ENCODE results near the gene LDAH.

The LDAH gene

GRCh38 chr2:20651731-20652099 lies 171.2 kb downstream of the LDAH start:
- H3K27ac ChIP-seq: peak overlapping the region; percentile 71
- TF ChIP-seq ZFX (IDR thresholded peaks at IDR 0.05; ENCODE audit: borderline replicate concordance) (no peak), CTCF (IDR thresholded peaks at IDR 0.05) (no peak)

GRCh38 chr2:20650877-20651730 lies 171.8 kb downstream of the LDAH start, which contains the start of gene HS1BP3:
TSS of gene HS1BP3 (minus strand) at chr2:20651098. CDS start at chr2:20651063, 35 bp downstream.
- peak; percentile 99 for TF ChIP-seq CTCF (IDR thresholded peaks at IDR 0.05)
- TF ChIP-seq ZFX (IDR thresholded peaks at IDR 0.05; ENCODE audit: borderline replicate concordance): no peak
- peak within 1 kb of the TSS; percentile 71 for H3K27ac ChIP-seq

GRCh38 chr2:20650393-20650876 lies 172.5 kb downstream of the LDAH start:
- TF ChIP-seq CTCF (IDR thresholded peaks at IDR 0.05) (no peak), ZFX (IDR thresholded peaks at IDR 0.05; ENCODE audit: borderline replicate concordance) (no peak)
- peak overlapping the region; percentile 71 for H3K27ac ChIP-seq

GRCh38 chr2:20649976-20650375 lies 172.9 kb downstream of the LDAH start:
- no peak for TF ChIP-seq ZFX (IDR thresholded peaks at IDR 0.05; ENCODE audit: borderline replicate concordance)
- no peak for TF ChIP-seq CTCF (IDR thresholded peaks at IDR 0.05)
- no peak overlapping the region for H3K27ac ChIP-seq

GRCh38 chr2:20649576-20649975 lies 173.3 kb downstream of the LDAH start:
- TF ChIP-seq ZFX (IDR thresholded peaks at IDR 0.05; ENCODE audit: borderline replicate concordance) (no peak), CTCF (IDR thresholded peaks at IDR 0.05) (no peak)
- H3K27ac ChIP-seq: no peak overlapping the region

- no peak overlapping the region for H3K27ac ChIP-seq
- no peak for TF ChIP-seq ZFX (IDR thresholded peaks at IDR 0.05; ENCODE audit: borderline replicate concordance)
- TF ChIP-seq CTCF (IDR thresholded peaks at IDR 0.05): no peak
These were observed 174.1 kb downstream of the LDAH start for GRCh38 chr2:20648831-20649230.

- TF ChIP-seq ZFX (IDR thresholded peaks at IDR 0.05; ENCODE audit: borderline replicate concordance): no peak
- TF ChIP-seq CTCF (IDR thresholded peaks at IDR 0.05): no peak
These were observed 174.7 kb downstream of the LDAH start for GRCh38 chr2:20648206-20648605.

More at GRCh38 chr2:20648206-20648605, 174.7 kb downstream of the LDAH start:
- H3K27ac ChIP-seq: no peak overlapping the region
